ENCODE results near the gene PTX4. TPM values are rescaled to one million over a fixed set of nuclear protein-coding genes. Genes with fewer than 3 reads are reported as not detected.

The PTX4 gene
- total RNA-seq, 4 donors from 2014 or later = not detected

DNA sequence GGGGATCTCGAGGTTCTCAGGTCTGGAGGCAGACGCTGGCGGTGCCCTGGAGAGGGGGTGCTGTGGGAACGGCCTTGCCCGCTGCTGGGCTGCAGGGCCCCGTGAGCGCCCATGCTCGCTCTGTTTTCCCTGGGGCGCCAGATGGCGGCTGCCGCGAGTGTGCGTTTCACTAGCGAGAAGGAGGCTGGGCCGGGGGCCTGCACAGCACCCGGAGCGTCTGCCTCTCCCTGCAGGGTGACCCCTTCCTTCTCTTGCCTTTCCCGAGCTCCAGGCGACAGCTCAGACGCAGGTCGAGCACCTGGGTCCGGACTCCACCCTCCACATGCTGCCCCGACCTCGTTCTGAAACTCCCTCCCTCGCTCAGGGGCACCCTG, 7.1 kb upstream of the PTX4 start:
- TF ChIP-seq, protein P1, sequence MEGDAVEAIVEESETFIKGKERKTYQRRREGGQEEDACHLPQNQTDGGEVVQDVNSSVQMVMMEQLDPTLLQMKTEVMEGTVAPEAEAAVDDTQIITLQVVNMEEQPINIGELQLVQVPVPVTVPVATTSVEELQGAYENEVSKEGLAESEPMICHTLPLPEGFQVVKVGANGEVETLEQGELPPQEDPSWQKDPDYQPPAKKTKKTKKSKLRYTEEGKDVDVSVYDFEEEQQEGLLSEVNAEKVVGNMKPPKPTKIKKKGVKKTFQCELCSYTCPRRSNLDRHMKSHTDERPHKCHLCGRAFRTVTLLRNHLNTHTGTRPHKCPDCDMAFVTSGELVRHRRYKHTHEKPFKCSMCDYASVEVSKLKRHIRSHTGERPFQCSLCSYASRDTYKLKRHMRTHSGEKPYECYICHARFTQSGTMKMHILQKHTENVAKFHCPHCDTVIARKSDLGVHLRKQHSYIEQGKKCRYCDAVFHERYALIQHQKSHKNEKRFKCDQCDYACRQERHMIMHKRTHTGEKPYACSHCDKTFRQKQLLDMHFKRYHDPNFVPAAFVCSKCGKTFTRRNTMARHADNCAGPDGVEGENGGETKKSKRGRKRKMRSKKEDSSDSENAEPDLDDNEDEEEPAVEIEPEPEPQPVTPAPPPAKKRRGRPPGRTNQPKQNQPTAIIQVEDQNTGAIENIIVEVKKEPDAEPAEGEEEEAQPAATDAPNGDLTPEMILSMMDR (IDR thresholded peaks at IDR 0.05) = no peak
- no peak for TF ChIP-seq POLR2A (IDR thresholded peaks at IDR 0.05)
- WGBS, 2 donors = 89 to 93% methylated on average over 24 to 25 of the region's 25 CpGs
- intact Hi-C loops (cut with DNase I; ENCODE audit: low total_unique reads) = no loop called here
- H3K4me3 ChIP-seq (ENCODE audit: low read depth, poor library complexity, severe bottlenecking) = no peak overlapping the region
- no peak for DNase-seq (ENCODE audit: low spot score in 2 of 2)

DNA sequence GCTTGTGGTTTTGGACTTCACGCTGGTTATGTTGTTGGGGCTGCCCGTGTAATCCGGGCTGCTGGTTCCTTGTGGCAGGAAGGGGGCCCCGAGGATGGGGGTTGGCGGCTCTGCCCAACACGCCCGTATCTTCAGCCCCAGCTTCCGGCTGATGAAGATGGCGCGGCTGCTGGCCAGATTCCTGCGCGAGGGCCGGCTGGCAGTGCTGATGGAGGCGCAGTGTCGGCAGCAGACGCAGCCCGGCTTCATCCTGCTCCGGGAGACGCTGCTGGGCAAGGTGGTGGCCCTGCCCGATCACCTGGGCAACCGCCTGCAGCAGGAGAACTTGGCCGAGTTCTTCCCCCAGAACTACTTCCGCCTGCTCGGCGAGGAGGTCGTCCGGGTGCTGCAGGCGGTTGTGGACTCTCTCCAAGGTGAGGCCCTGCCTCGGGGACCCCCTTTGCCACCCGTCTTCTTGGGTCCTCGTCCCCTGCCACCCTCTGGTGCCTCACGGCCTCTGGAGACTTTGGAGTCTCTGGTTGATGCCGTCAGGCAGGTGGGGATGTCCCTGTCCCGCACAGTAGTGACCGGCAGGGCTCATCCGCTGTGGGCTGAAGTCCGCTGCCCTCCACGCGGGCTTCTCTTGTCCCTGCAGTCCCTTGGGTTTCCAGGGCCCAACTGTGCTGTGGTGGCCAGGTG, 6.6 kb upstream of the PTX4 start:
- H3K4me3 ChIP-seq (ENCODE audit: low read depth, poor library complexity, severe bottlenecking) = no peak overlapping the region
- 92 to 93% methylated on average over 20 to 39 of the region's 39 CpGs for WGBS, 2 donors
- DNase-seq (ENCODE audit: low spot score in 2 of 2) = no peak
- TF ChIP-seq POLR2A (IDR thresholded peaks at IDR 0.05) = no peak
- TF ChIP-seq, protein P1 (IDR thresholded peaks at IDR 0.05) = no peak
- intact Hi-C loops (cut with DNase I; ENCODE audit: low total_unique reads) = no loop called here

DNA sequence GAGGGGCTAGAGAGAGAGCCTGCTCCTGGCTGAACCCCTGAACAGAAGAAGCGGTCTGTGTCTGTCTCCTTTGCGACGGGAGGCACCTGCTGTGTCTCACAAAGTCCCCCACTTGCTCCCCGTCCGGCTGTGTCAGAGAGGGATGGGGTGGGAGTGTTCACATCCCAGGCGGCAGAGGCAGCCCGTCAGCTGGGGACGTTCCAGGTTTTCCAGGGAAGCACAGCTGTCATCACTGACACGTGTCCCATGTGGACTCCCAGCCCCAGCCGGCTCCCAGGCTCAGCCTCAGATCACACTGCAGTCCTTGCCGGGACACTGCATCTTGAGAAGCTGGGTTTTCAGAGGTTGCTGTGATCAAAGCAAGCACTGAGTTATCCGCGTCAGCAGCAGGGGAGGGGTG, 6.0 kb upstream of the PTX4 start:
- H3K4me3 ChIP-seq (ENCODE audit: low read depth, poor library complexity, severe bottlenecking) = no peak overlapping the region
- intact Hi-C loops (cut with DNase I; ENCODE audit: low total_unique reads) = no loop called here

DNA sequence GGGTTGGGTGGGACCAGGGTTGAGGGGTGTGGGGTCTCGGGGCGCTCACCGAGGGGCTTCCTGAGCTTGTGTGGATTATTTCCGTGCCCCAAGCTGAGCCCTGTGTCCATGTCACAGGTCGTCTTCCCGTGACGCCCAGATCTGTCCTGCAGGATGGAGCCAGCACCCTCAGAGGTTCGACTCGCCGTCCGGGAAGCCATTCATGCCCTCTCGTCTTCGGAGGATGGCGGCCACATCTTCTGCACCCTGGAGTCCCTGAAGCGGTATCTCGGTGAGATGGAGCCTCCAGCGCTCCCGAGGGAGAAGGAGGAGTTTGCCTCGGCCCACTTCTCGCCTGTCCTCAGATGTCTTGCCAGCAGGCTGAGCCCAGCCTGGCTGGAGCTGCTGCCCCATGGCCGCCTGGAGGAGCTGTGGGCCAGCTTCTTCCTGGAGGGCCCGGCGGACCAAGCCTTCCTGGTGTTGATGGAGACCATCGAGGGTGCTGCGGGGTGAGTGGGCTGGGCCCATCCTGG, 5.4 kb upstream of the PTX4 start:
- peak overlapping the region; percentile 54 for H3K4me3 ChIP-seq (ENCODE audit: low read depth, poor library complexity, severe bottlenecking)
- WGBS, 2 donors = 29 to 44% methylated on average over 17 to 25 of the region's 25 CpGs
- intact Hi-C loops (cut with DNase I; ENCODE audit: low total_unique reads) = no loop called here
- DNase-seq (ENCODE audit: low spot score in 2 of 2) = no peak
- TF ChIP-seq POLR2A (IDR thresholded peaks at IDR 0.05) = no peak
- TF ChIP-seq, protein P1 (IDR thresholded peaks at IDR 0.05) = no peak

More for the DNA sequence above, 6.0 kb upstream of the PTX4 start:
- DNase-seq (ENCODE audit: low spot score in 2 of 2) = no peak
- 56 to 74% methylated on average over 13 of the region's 13 CpGs for WGBS, 2 donors
- TF ChIP-seq POLR2A (IDR thresholded peaks at IDR 0.05) = no peak
- TF ChIP-seq, protein P1 (IDR thresholded peaks at IDR 0.05) = no peak

DNA sequence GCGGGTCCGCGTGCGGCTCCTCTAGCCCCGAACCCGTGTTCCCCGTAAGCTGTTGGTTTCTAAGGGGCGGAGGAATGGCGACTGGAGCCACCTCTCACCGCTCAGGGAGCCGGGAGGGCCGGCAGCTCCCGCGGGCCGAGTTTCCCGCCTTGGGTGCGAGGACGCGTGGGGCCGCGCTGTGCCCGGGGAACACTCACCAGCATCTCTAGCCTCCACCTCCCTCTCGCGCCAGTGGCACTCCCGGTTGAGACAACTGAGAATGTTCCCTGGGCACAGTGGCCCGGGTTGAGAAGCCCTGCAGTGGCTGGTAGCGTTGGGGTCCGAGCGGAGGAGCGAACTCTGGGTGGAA, 5.0 kb upstream of the PTX4 start:
- 0% methylated on average over 26 to 30 of the region's 30 CpGs for WGBS, 2 donors
- intact Hi-C loops (cut with DNase I; ENCODE audit: low total_unique reads) = no loop called here
- DNase-seq (ENCODE audit: low spot score in 2 of 2) = no peak
- peak overlapping the region; percentile 54 for H3K4me3 ChIP-seq (ENCODE audit: low read depth, poor library complexity, severe bottlenecking)
- TF ChIP-seq, protein P1 (IDR thresholded peaks at IDR 0.05) = no peak
- no peak for TF ChIP-seq POLR2A (IDR thresholded peaks at IDR 0.05)

Data from lower leg skin (tissue), 4 donors.